GM23338 (cell line): ENCODE data around the gene DOCK4. TPM values are rescaled to one million over a fixed set of nuclear protein-coding genes. Genes with fewer than 3 reads are reported as not detected.

Experiments
- ATAC-seq: fragments of 200-7000 bp; cut with Tn5 transposase; 3 replicates; pipeline ENCODE4 v1.9.1; 2020
- DNase-seq: peaks from one replicate; pipeline ENCODE4 v3.0.0-alpha.2; 2015; ENCODE audit warnings: low spot score
- H2AFZ ChIP-seq: fragments of 200-600 bp; sonication (generic); 2 replicates; pipeline ENCODE4 v1.8.0; 2016; ENCODE audit warnings: antibody characterized with exemption, mild to moderate bottlenecking, moderate library complexity
- H3F3A ChIP-seq: fragments of 200-600 bp; sonication (generic); replicated peaks from 2 replicates; pipeline ENCODE4 v1.8.0; 2017; ENCODE audit warnings: antibody characterized with exemption, mixed run types, low read depth
- H3K27ac ChIP-seq: fragments of 200-600 bp; sonication (generic); 2 replicates; pipeline ENCODE4 v1.6.1; 2016; ENCODE audit warnings: low read depth
- H3K27me3 ChIP-seq: fragments of 200-600 bp; sonication (generic); 2 replicates; pipeline ENCODE4 v1.8.0; 2016; ENCODE audit warnings: mild to moderate bottlenecking, mixed run types, moderate library complexity; ENCODE audit not compliant: insufficient read depth
- H3K36me3 ChIP-seq: fragments of 200-600 bp; sonication (generic); 2 replicates; pipeline ENCODE4 v1.8.0; 2016; ENCODE audit warnings: mild to moderate bottlenecking; ENCODE audit not compliant: insufficient read depth
- H3K4me1 ChIP-seq: fragments of 200-600 bp; sonication (generic); 2 replicates; pipeline ENCODE4 v1.8.0; 2016; ENCODE audit warnings: mild to moderate bottlenecking, moderate library complexity; ENCODE audit not compliant: insufficient read depth
- H3K4me2 ChIP-seq: fragments of 200-600 bp; sonication (generic); 2 replicates; pipeline ENCODE4 v1.7.1; 2017; ENCODE audit warnings: mixed run types
- H3K4me3 ChIP-seq: fragments of 200-600 bp; sonication (generic); 2 replicates; pipeline ENCODE4 v1.6.1; 2016; ENCODE audit warnings: mixed run types
- H3K79me2 ChIP-seq: fragments of 200-600 bp; sonication (generic); replicated peaks from 2 replicates; pipeline ENCODE4 v1.8.0; 2017; ENCODE audit warnings: mild to moderate bottlenecking; ENCODE audit not compliant: insufficient read depth
- H3K9me2 ChIP-seq: fragments of 200-600 bp; sonication (generic); 2 replicates; pipeline ENCODE4 v1.8.0; 2017; ENCODE audit not compliant: insufficient read depth
- H4K20me1 ChIP-seq: fragments of 200-600 bp; sonication (generic); replicated peaks from 2 replicates; pipeline ENCODE4 v1.8.0; 2017; ENCODE audit warnings: mild to moderate bottlenecking; ENCODE audit not compliant: insufficient read depth
- H3K27ac Mint-ChIP-seq: 2 replicates; pipeline ENCODE4 v1.8.0; 2020; ENCODE audit warnings: inconsistent platforms, mild to moderate bottlenecking, moderate library complexity, mixed read lengths
- H3K27me3 Mint-ChIP-seq: 3 replicates; pipeline ENCODE4 v1.8.0; 2022; ENCODE audit warnings: low read depth, mild to moderate bottlenecking, moderate library complexity, mixed read lengths, inconsistent platforms; ENCODE audit not compliant: insufficient read depth, poor library complexity
- H3K36me3 Mint-ChIP-seq: 3 replicates; pipeline ENCODE4 v1.8.0; 2021; ENCODE audit warnings: low read depth, mild to moderate bottlenecking, inconsistent platforms, moderate library complexity, mixed read lengths
- H3K4me1 Mint-ChIP-seq: 3 replicates; pipeline ENCODE4 v1.8.0; 2020; ENCODE audit warnings: mild to moderate bottlenecking, inconsistent platforms, mixed read lengths
- H3K4me3 Mint-ChIP-seq: 3 replicates; pipeline ENCODE4 v1.8.0; 2021; ENCODE audit warnings: moderate library complexity, mild to moderate bottlenecking, inconsistent platforms, mixed read lengths
- H3K9me3 Mint-ChIP-seq: 3 replicates; pipeline ENCODE4 v1.8.0; 2020; ENCODE audit warnings: moderate library complexity, mild to moderate bottlenecking, inconsistent platforms, mixed read lengths
- NANOG ChIP-seq: IDR thresholded peaks from 2 replicates; pipeline ENCODE4 v1.6.1; 2016; ENCODE audit warnings: antibody characterized with exemption, borderline replicate concordance
- POLR2AphosphoS5 ChIP-seq: IDR thresholded peaks from 2 replicates; pipeline ENCODE4 v1.6.1; 2016; ENCODE audit warnings: antibody characterized with exemption, low read depth
- STAT1 ChIP-seq: IDR thresholded peaks from one replicate; pipeline ENCODE4 v1.6.1; 2016; ENCODE audit warnings: antibody characterized with exemption; ENCODE audit not compliant: unreplicated experiment
- ZNF114 ChIP-seq: fragments of 250-450 bp; sonication (Bioruptor Pico); IDR thresholded peaks from 2 replicates; pipeline ENCODE4 v1.5.0; 2020; ENCODE audit warnings: mild to moderate bottlenecking, moderate library complexity
- polyA plus RNA-seq: library from polyadenylated mRNA; unstranded; fragments of >200 nt; fragmentation: Nextera tagmentation; extraction: Ambion mirVana; gene quantifications from 2 replicates; pipeline ENCODE4 v1.2.1, GENCODE V29; 2016
- total RNA-seq: library from RNA; depleted of rRNA; stranded (reverse); fragments of >200 nt; shearing (Covaris generic); gene quantifications from 2 replicates; pipeline ENCODE4 v1.2.3, GENCODE V29; 2014
- TF ChIP-seq, protein P1 (sequence below), 2 experiments: fragments of 200-600 bp in 1 of 2; sonication (generic) in 1 of 2; conservative IDR thresholded peaks; 2 replicates each; pipeline versions ENCODE4 v1.5.1 to v1.6.1; 2016 to 2017; ENCODE audit warnings: antibody characterized with exemption in 2 of 2, low read depth in 2 of 2, mild to moderate bottlenecking in 2 of 2, moderate library complexity in 1 of 2

The DOCK4 gene
- total and polyA plus RNA-seq, 2 experiments from 2014 or later = 6.3 to 33.8 TPM

DNA sequence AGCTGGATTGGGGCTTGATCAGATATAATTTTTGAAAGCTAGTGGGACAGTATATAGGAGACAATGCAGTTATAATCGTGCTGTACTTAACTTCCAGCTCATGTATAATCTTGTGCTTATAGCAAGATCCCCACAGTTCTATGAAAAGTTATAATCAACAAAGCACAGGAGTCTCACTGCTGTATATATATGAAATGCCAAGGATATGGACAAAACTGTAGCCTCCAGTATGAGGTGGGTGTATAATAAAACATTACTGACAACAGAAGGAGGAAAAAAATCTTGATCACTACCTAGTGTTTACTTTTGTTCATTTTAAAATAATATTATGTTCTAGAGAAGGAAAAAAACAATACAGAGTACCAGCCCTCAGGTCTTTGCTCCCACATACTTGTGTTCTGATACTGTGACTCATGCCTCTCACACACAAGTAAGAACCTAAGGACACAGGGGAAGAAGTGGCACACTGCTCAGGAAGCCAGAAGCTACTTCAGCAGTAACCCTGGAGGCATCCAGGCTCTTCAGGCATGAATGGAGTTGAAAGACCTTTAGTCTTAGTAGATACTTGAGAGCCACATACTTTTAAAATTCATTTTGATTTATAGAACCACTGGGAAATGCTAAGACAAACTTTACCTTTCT is 378.2 kb downstream of the DOCK4 start:
- Histone ChIP-seq H2AFZ (no peak overlapping the region), H3F3A (no peaks in the 10 kb centered on the region), H3K4me3 (no peak overlapping the region), H3K36me3 (no peaks in the 10 kb centered on the region), H3K4me1 (no peaks in the 10 kb centered on the region), H3K27me3 (no peaks in the 10 kb centered on the region), H3K9me2 (no peaks in the 10 kb centered on the region), H3K79me2 (no peaks in the 10 kb centered on the region), H3K4me2 (no peak overlapping the region), H4K20me1 (0 out of 2 replicates have a peak, but pooled peaks cover 2% of the 10 kb centered on the region), H3K27ac (no peak overlapping the region)
- Mint-ChIP-seq H3K27me3 (no peaks in the 10 kb centered on the region), H3K9me3 (no peaks in the 10 kb centered on the region), H3K36me3 (peaks cover 6% of the 10 kb centered on the region; the same call in 1 of the 3 replicates), H3K4me3 (no peak overlapping the region), H3K27ac (no peak overlapping the region), H3K4me1 (no peaks in the 10 kb centered on the region)
- DNase-seq (no peak), ATAC-seq (no peak)
- TF ChIP-seq, protein P1, sequence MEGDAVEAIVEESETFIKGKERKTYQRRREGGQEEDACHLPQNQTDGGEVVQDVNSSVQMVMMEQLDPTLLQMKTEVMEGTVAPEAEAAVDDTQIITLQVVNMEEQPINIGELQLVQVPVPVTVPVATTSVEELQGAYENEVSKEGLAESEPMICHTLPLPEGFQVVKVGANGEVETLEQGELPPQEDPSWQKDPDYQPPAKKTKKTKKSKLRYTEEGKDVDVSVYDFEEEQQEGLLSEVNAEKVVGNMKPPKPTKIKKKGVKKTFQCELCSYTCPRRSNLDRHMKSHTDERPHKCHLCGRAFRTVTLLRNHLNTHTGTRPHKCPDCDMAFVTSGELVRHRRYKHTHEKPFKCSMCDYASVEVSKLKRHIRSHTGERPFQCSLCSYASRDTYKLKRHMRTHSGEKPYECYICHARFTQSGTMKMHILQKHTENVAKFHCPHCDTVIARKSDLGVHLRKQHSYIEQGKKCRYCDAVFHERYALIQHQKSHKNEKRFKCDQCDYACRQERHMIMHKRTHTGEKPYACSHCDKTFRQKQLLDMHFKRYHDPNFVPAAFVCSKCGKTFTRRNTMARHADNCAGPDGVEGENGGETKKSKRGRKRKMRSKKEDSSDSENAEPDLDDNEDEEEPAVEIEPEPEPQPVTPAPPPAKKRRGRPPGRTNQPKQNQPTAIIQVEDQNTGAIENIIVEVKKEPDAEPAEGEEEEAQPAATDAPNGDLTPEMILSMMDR (conservative IDR thresholded peaks at IDR 0.05; ENCODE audit: low read depth in 2 of 2) = no peak
- TF ChIP-seq ZNF114 = no peak

DNA sequence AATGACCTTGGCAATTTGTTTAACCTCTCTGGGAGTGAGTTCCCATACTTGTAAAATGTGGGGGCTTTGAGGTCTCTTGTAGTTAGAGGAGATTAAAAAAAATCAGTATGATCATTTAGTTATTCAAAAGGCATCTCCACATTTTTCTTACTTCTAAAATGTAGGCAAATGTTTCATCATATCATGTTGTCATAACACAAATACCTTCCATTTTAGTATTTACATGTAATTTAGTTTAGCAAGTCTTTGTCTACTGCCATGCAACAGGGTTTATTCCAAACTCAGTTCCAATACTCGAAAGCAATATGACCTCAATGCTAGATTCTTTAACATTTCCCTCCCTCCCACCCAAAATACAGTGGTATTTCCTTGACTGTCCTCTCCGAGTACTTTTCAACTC is 381.2 kb downstream of the DOCK4 start:
- no peaks in the 10 kb centered on the region for H3K9me3 Mint-ChIP-seq
- peaks cover 6% of the 10 kb centered on the region; the same call in 1 of the 3 replicates for H3K36me3 Mint-ChIP-seq
- Histone ChIP-seq H3K4me1 (no peaks in the 10 kb centered on the region), H3K79me2 (no peaks in the 10 kb centered on the region), H4K20me1 (0 out of 2 replicates have a peak, but pooled peaks cover 5% of the 10 kb centered on the region), H3K27me3 (no peaks in the 10 kb centered on the region), H3K27ac (no peak overlapping the region), H3F3A (no peaks in the 10 kb centered on the region), H2AFZ (no peak overlapping the region), H3K4me3 (no peak overlapping the region), H3K9me2 (no peaks in the 10 kb centered on the region), H3K36me3 (0 out of 2 replicates have a peak, but pooled peaks cover 4% of the 10 kb centered on the region), H3K4me2 (no peak overlapping the region)
- no peak for TF ChIP-seq STAT1
- TF ChIP-seq ZNF114 = no peak
- no peak for ATAC-seq
- DNase-seq = no peak
- H3K27me3 Mint-ChIP-seq = no peaks in the 10 kb centered on the region
- H3K4me3 Mint-ChIP-seq = no peak overlapping the region
- no peak overlapping the region for H3K27ac Mint-ChIP-seq
- H3K4me1 Mint-ChIP-seq = no peaks in the 10 kb centered on the region

GRCh38 chr7:111823826-111824225 is 382.4 kb downstream of the DOCK4 start:
- no peak overlapping the region for H3K4me3 Mint-ChIP-seq
- no peaks in the 10 kb centered on the region for H3F3A ChIP-seq
- 0 out of 2 replicates have a peak, but pooled peaks cover 4% of the 10 kb centered on the region for H3K36me3 ChIP-seq
- ATAC-seq (no peak), DNase-seq (no peak)
- H3K27me3 Mint-ChIP-seq = no peaks in the 10 kb centered on the region
- no peaks in the 10 kb centered on the region for H3K4me1 Mint-ChIP-seq
- H3K4me1 ChIP-seq = no peaks in the 10 kb centered on the region
- no peak overlapping the region for H3K27ac Mint-ChIP-seq
- H3K36me3 Mint-ChIP-seq = peaks cover 6% of the 10 kb centered on the region; the same call in 1 of the 3 replicates
- H4K20me1 ChIP-seq = 0 out of 2 replicates have a peak, but pooled peaks cover 5% of the 10 kb centered on the region
- no peaks in the 10 kb centered on the region for H3K79me2 ChIP-seq
- H3K9me2 ChIP-seq = no peaks in the 10 kb centered on the region
- no peak overlapping the region for H3K4me2 ChIP-seq
- no peak overlapping the region for H3K27ac ChIP-seq
- no peaks in the 10 kb centered on the region for H3K9me3 Mint-ChIP-seq
- no peak overlapping the region for H3K4me3 ChIP-seq
- H3K27me3 ChIP-seq = no peaks in the 10 kb centered on the region
- no peak overlapping the region for H2AFZ ChIP-seq
- TF ChIP-seq, protein P1 (conservative IDR thresholded peaks at IDR 0.05; ENCODE audit: low read depth in 2 of 2) = no peak
- no peak for TF ChIP-seq POLR2AphosphoS5
- no peak for TF ChIP-seq ZNF114
- no peak for TF ChIP-seq STAT1
- TF ChIP-seq NANOG = no peak
